ENCODE data around the gene FRMD8. TPM values are rescaled to one million over a fixed set of nuclear protein-coding genes. Genes with fewer than 3 reads are reported as not detected.

Gene FRMD8, protein sequence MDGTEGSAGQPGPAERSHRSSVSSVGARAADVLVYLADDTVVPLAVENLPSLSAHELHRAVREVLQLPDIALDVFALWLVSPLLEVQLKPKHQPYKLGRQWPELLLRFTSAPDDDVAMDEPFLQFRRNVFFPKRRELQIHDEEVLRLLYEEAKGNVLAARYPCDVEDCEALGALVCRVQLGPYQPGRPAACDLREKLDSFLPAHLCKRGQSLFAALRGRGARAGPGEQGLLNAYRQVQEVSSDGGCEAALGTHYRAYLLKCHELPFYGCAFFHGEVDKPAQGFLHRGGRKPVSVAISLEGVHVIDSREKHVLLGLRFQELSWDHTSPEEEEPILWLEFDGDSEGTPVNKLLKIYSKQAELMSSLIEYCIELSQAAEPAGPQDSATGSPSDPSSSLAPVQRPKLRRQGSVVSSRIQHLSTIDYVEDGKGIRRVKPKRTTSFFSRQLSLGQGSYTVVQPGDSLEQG
- 24.1 to 47.3 TPM (median 25.0 TPM) in 3 replicates for polyA plus RNA-seq
- 8.5 TPM for polyA plus RNA-seq (2011; ENCODE audit: low read depth)
- polyA plus RNA-seq (2011; cell fraction: cytosol; rRNA removed): 20.8 and 29.3 TPM in 2 replicates
- polyA plus RNA-seq (2011; cell fraction: nucleus; rRNA removed): 58.8 and 74.9 TPM in 2 replicates
- polyA plus RNA-seq (2012; ENCODE audit: low replicate concordance): 20.8 and 30.9 TPM in 2 replicates
- polyA minus RNA-seq: 28.2 to 54.5 TPM (median 34.5 TPM) in 3 replicates
- polyA minus RNA-seq (2011; cell fraction: cytosol; rRNA and poly(A)+ RNA removed): 64.1 TPM
- polyA minus RNA-seq (2011; cell fraction: nucleus; rRNA and poly(A)+ RNA removed): 56.0 and 58.9 TPM in 2 replicates

DNA sequence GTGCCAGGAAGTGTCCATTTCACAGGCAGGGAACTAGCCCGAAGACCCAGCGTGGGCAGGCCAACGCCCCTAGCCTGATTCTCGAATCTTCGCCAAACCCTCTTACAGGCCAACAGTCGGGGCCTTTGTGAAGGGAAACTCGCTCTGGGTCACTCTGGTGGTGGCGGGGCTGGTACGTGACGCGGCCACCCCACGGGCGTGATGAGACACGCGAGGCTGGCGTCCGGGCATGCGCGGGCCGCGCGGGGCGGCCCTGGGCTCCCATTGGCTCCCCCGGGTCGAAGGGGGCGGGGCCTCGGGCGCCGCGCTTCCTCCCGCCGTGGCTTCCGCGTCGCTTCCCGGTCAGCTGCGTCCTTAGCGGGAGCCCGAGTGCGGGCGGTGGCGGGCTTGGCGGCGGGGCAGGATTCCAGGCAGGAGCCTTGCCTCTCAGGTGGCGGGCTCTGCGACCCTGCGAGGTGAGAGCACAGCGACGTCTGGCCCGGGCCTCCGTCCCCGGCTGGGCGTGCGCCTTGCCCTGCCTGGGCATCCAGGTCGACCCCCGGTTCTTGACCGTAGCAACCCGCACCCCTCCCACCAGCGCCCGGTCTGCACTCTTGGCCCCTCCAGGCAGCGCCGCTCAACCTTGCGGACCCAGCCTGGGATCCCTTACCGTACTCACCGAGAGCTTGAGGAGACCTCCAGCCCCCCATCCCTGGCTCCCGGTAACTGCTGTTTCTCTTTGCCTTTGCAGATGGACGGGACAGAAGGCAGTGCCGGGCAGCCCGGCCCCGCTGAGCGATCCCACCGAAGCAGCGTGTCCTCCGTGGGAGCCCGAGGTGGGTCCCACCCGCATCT is at the start of gene FRMD8:
Gene FRMD8 (plus strand): TSS at position 331 of the 834 bp plus-strand sequence. CDS start 400 bp downstream, at position 731.
- Histone ChIP-seq H3K9ac (ENCODE audit: control insufficient read depth, extremely low read depth, insufficient read depth, low read length) (peak within 1 kb of the TSS; percentile 90), H3K4me3 (ENCODE audit: control insufficient read depth in 2 of 3, extremely low read depth in 1 of 3, insufficient read depth in 2 of 3, low read depth in 1 of 3, low read length in 3 of 3) (peak within 1 kb of the TSS; percentile 80 to 96 (median 89)), H3K4me1 (ENCODE audit: control insufficient read depth, extremely low read depth, insufficient read depth, low read length) (peaks cover 77% of the 10 kb centered on the region), H4K20me1 (ENCODE audit: control insufficient read depth, extremely low read depth, insufficient read depth, low read length) (no peaks in the 10 kb centered on the region), H3K27me3 (ENCODE audit: control insufficient read depth, extremely low read depth, insufficient read depth, low read length) (no peaks in the 10 kb centered on the region), H3K9me3 (ENCODE audit: control insufficient read depth, low read depth, low read length) (no peaks in the 10 kb centered on the region), H2AFZ (ENCODE audit: control insufficient read depth, low read length) (peak within 1 kb of the TSS; percentile 88), H3K27ac (ENCODE audit: control insufficient read depth, insufficient read depth, low read length) (peak within 1 kb of the TSS; percentile 90), H3K36me3 (ENCODE audit: control insufficient read depth in 2 of 2, extremely low read depth in 1 of 2, insufficient read depth in 2 of 2, low read length in 2 of 2) (peaks cover 8 to 17% of the 10 kb centered on the region in 2 experiments), H3K4me2 (ENCODE audit: control insufficient read depth, extremely low read depth, insufficient read depth, low read depth, low read length) (peak within 1 kb of the TSS; percentile 92), H3K9me1 (ENCODE audit: control insufficient read depth, extremely low read depth, insufficient read depth, low read length) (peaks cover 3% of the 10 kb centered on the region), H3K79me2 (ENCODE audit: control insufficient read depth, insufficient read depth, low read length) (peaks cover 43% of the 10 kb centered on the region)
- TF ChIP-seq, protein P1, sequence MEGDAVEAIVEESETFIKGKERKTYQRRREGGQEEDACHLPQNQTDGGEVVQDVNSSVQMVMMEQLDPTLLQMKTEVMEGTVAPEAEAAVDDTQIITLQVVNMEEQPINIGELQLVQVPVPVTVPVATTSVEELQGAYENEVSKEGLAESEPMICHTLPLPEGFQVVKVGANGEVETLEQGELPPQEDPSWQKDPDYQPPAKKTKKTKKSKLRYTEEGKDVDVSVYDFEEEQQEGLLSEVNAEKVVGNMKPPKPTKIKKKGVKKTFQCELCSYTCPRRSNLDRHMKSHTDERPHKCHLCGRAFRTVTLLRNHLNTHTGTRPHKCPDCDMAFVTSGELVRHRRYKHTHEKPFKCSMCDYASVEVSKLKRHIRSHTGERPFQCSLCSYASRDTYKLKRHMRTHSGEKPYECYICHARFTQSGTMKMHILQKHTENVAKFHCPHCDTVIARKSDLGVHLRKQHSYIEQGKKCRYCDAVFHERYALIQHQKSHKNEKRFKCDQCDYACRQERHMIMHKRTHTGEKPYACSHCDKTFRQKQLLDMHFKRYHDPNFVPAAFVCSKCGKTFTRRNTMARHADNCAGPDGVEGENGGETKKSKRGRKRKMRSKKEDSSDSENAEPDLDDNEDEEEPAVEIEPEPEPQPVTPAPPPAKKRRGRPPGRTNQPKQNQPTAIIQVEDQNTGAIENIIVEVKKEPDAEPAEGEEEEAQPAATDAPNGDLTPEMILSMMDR (optimal IDR thresholded peaks at IDR 0.05 in 1 of 3, IDR thresholded peaks at IDR 0.05 in 1 of 3, conservative IDR thresholded peaks at IDR 0.05 in 1 of 3; ENCODE audit: extremely low read depth in 1 of 3, insufficient read depth in 2 of 3, low read length in 3 of 3): no peak
- TF ChIP-seq EZH2 (IDR thresholded peaks at IDR 0.05; ENCODE audit: low read length): no peak
- DNase-seq (ENCODE audit: low read depth, low spot score) (no peak), FAIRE-seq (no peak)
- dilution Hi-C loops (cut with MboI; ENCODE audit: extremely low pct_ligation_motif_present, low sequenced_read_pairs): no loop called here

DNA sequence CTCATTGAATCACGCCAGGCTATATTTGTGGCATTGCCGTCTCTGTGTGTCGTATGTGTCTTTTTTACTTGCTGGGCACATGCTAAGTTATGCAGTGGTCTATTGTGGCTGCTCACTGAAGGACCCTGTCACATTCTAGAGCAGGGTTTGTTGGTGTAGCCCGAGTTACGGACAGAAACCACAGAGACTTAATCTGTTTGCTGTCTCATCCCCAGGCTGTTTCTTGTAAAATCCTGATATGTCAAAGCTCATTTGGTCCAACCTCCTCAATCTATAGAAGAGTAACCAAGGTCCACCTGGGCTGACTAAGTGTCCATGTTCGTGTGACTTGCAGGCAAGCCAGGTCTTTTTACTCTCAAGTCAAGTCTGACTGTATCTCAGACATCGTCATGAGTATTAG is 47.8 kb upstream of the FRMD8 start:
- FAIRE-seq (no peak), DNase-seq (ENCODE audit: low read depth, low spot score) (no peak)
- Histone ChIP-seq H3K27ac (ENCODE audit: control insufficient read depth, insufficient read depth, low read length) (no peak overlapping the region), H3K4me1 (ENCODE audit: control insufficient read depth, extremely low read depth, insufficient read depth, low read length) (peaks cover 9% of the 10 kb centered on the region), H3K4me3 (ENCODE audit: control insufficient read depth in 2 of 3, extremely low read depth in 1 of 3, insufficient read depth in 2 of 3, low read depth in 1 of 3, low read length in 3 of 3) (no peak overlapping the region), H3K9ac (ENCODE audit: control insufficient read depth, extremely low read depth, insufficient read depth, low read length) (no peak overlapping the region), H3K79me2 (ENCODE audit: control insufficient read depth, insufficient read depth, low read length) (peaks cover 58% of the 10 kb centered on the region), H3K36me3 (ENCODE audit: control insufficient read depth in 2 of 2, extremely low read depth in 1 of 2, insufficient read depth in 2 of 2, low read length in 2 of 2) (peaks cover 17 to 24% of the 10 kb centered on the region in 2 experiments), H3K4me2 (ENCODE audit: control insufficient read depth, extremely low read depth, insufficient read depth, low read depth, low read length) (no peak overlapping the region), H3K27me3 (ENCODE audit: control insufficient read depth, extremely low read depth, insufficient read depth, low read length) (no peaks in the 10 kb centered on the region), H3K9me1 (ENCODE audit: control insufficient read depth, extremely low read depth, insufficient read depth, low read length) (no peaks in the 10 kb centered on the region), H3K9me3 (ENCODE audit: control insufficient read depth, low read depth, low read length) (no peaks in the 10 kb centered on the region), H2AFZ (ENCODE audit: control insufficient read depth, low read length) (no peak overlapping the region), H4K20me1 (ENCODE audit: control insufficient read depth, extremely low read depth, insufficient read depth, low read length) (no peaks in the 10 kb centered on the region)
- TF ChIP-seq, protein P1 (optimal IDR thresholded peaks at IDR 0.05 in 1 of 3, IDR thresholded peaks at IDR 0.05 in 1 of 3, conservative IDR thresholded peaks at IDR 0.05 in 1 of 3; ENCODE audit: extremely low read depth in 1 of 3, insufficient read depth in 2 of 3, low read length in 3 of 3): no peak
- no peak for TF ChIP-seq EZH2 (IDR thresholded peaks at IDR 0.05; ENCODE audit: low read length)
- dilution Hi-C loops (cut with MboI; ENCODE audit: extremely low pct_ligation_motif_present, low sequenced_read_pairs): no loop called here
